H9 (cell line): ENCODE data around the gene NPAS2. TPM values are rescaled to one million over a fixed set of nuclear protein-coding genes. Genes with fewer than 3 reads are reported as not detected.

ENCODE experiments used
- DNase-seq: peaks from one replicate; pipeline ENCODE4 v3.0.0-alpha.2; 2017
- H2AFZ ChIP-seq: one replicate; pipeline ENCODE4 v1.6.1; 2013; ENCODE audit warnings: mild to moderate bottlenecking, low read length, control low read depth, moderate library complexity
- H2AK5ac ChIP-seq: 2 replicates; pipeline ENCODE4 v1.6.1; 2013; ENCODE audit warnings: low read length, control low read depth, mixed read lengths; ENCODE audit not compliant: insufficient read length
- H2BK120ac ChIP-seq: one replicate; pipeline ENCODE4 v1.6.1; 2013; ENCODE audit warnings: low read depth, mild to moderate bottlenecking, low read length, control low read depth, inconsistent platforms; ENCODE audit not compliant: poor library complexity, severe bottlenecking
- H2BK12ac ChIP-seq: 2 replicates; pipeline ENCODE4 v1.6.1; 2013; ENCODE audit warnings: low read length, control low read depth, mixed read lengths, low read depth; ENCODE audit not compliant: insufficient read length
- H2BK15ac ChIP-seq: 2 replicates; pipeline ENCODE4 v1.6.1; 2013; ENCODE audit warnings: low read depth, low read length, control low read depth
- H2BK20ac ChIP-seq: one replicate; pipeline ENCODE4 v1.6.1; 2013; ENCODE audit warnings: low read depth, mild to moderate bottlenecking, low read length, control low read depth, inconsistent platforms; ENCODE audit not compliant: poor library complexity, severe bottlenecking
- H2BK5ac ChIP-seq: 2 replicates; pipeline ENCODE4 v1.6.1; 2013; ENCODE audit warnings: low read length, control low read depth, mixed read lengths; ENCODE audit not compliant: insufficient read length
- H3K14ac ChIP-seq: 2 replicates; pipeline ENCODE4 v1.6.1; 2013; ENCODE audit warnings: low read length, control low read depth; ENCODE audit not compliant: insufficient read depth
- H3K18ac ChIP-seq: 2 replicates; pipeline ENCODE4 v1.6.1; 2013; ENCODE audit warnings: low read depth, mild to moderate bottlenecking, mixed read lengths, low read length, control low read depth; ENCODE audit not compliant: insufficient read length
- H3K23ac ChIP-seq: 2 replicates; pipeline ENCODE4 v1.6.1; 2013; ENCODE audit warnings: low read length, control low read depth, mixed read lengths, low read depth; ENCODE audit not compliant: insufficient read length
- H3K23me2 ChIP-seq: 2 replicates; pipeline ENCODE4 v1.6.1; 2013; ENCODE audit warnings: low read depth, mild to moderate bottlenecking, mixed read lengths, low read length, control low read depth; ENCODE audit not compliant: insufficient read length, poor library complexity, severe bottlenecking
- H3K27ac ChIP-seq: 2 replicates; pipeline ENCODE4 v1.5.1; 2013; ENCODE audit warnings: low read length, control low read depth, mixed read lengths, low read depth; ENCODE audit not compliant: insufficient read length
- H3K27me3 ChIP-seq: 2 replicates; pipeline ENCODE4 v1.6.1; 2013; ENCODE audit warnings: low read length, control low read depth, inconsistent platforms; ENCODE audit not compliant: insufficient read depth
- H3K4ac ChIP-seq: 2 replicates; pipeline ENCODE4 v1.6.1; 2013; ENCODE audit warnings: low read depth, mild to moderate bottlenecking, control low read depth, inconsistent platforms, low read length, moderate library complexity
- H3K4me1 ChIP-seq: 2 replicates; pipeline ENCODE4 v1.6.1; 2013; ENCODE audit warnings: low read length, control low read depth, inconsistent platforms; ENCODE audit not compliant: insufficient read depth
- H3K4me2 ChIP-seq: 2 replicates; pipeline ENCODE4 v1.6.1; 2013; ENCODE audit warnings: low read length, control low read depth, mixed read lengths; ENCODE audit not compliant: insufficient read length, insufficient read depth
- H3K56ac ChIP-seq: 2 replicates; pipeline ENCODE4 v1.6.1; 2013; ENCODE audit warnings: low read depth, mild to moderate bottlenecking, mixed read lengths, low read length, control low read depth; ENCODE audit not compliant: insufficient read length
- H3K79me1 ChIP-seq: 2 replicates; pipeline ENCODE4 v1.6.1; 2013; ENCODE audit warnings: low read depth, mild to moderate bottlenecking, moderate library complexity, low read length, control low read depth, inconsistent platforms; ENCODE audit not compliant: insufficient read depth, poor library complexity, severe bottlenecking
- H3K79me2 ChIP-seq: 2 replicates; pipeline ENCODE4 v1.6.1; 2013; ENCODE audit warnings: low read length, control low read depth, inconsistent platforms; ENCODE audit not compliant: insufficient read depth
- H3K9ac ChIP-seq: 2 replicates; pipeline ENCODE4 v1.6.1; 2013; ENCODE audit warnings: low read length, control low read depth, mixed read lengths; ENCODE audit not compliant: insufficient read length; ENCODE audit errors: extremely low read depth
- H3K9me3 ChIP-seq: one replicate; pipeline ENCODE4 v1.6.1; 2013; ENCODE audit warnings: low read depth, low read length, inconsistent platforms; ENCODE audit not compliant: control insufficient read depth
- H3T11ph ChIP-seq: one replicate; pipeline ENCODE4 v1.6.1; 2013; ENCODE audit warnings: mild to moderate bottlenecking, low read length, control low read depth, inconsistent platforms
- H4K20me1 ChIP-seq: one replicate; pipeline ENCODE4 v1.6.1; 2013; ENCODE audit not compliant: control insufficient read depth, insufficient read length, insufficient read depth
- H4K5ac ChIP-seq: 2 replicates; pipeline ENCODE4 v1.6.1; 2013; ENCODE audit warnings: low read depth, mild to moderate bottlenecking, mixed read lengths, low read length, control low read depth; ENCODE audit not compliant: insufficient read length
- H4K8ac ChIP-seq: replicated peaks from 2 replicates; pipeline ENCODE4 v1.6.1; 2013; ENCODE audit warnings: low read length, control low read depth, mixed read lengths, low read depth; ENCODE audit not compliant: insufficient read length
- H4K91ac ChIP-seq: 2 replicates; pipeline ENCODE4 v1.6.1; 2013; ENCODE audit warnings: low read depth, mild to moderate bottlenecking, moderate library complexity, mixed read lengths, low read length, control low read depth; ENCODE audit not compliant: insufficient read length
- H3K27ac Mint-ChIP-seq, 3 experiments: 2 replicates in 2 of 3; 3 replicates in 1 of 3; pipeline ENCODE4 v1.8.0; 2020 to 2021; ENCODE audit warnings: mixed read lengths in 3 of 3, mild to moderate bottlenecking in 1 of 3, moderate library complexity in 1 of 3
- H3K27me3 Mint-ChIP-seq: 2 replicates; pipeline ENCODE4 v1.8.0; 2021; ENCODE audit warnings: low read depth, mild to moderate bottlenecking, moderate library complexity, mixed read lengths
- H3K36me3 Mint-ChIP-seq, 3 experiments: 2 replicates in 2 of 3; 3 replicates in 1 of 3; pipeline ENCODE4 v1.8.0; 2020 to 2021; ENCODE audit warnings: low read depth in 3 of 3, mixed read lengths in 3 of 3; ENCODE audit not compliant: insufficient read depth in 1 of 3
- H3K4me1 Mint-ChIP-seq, 2 experiments: 2 replicates each; pipeline ENCODE4 v1.8.0; 2020; ENCODE audit warnings: mixed read lengths in 2 of 2
- H3K4me3 Mint-ChIP-seq, 2 experiments: 2 replicates in 1 of 2; 3 replicates in 1 of 2; pipeline ENCODE4 v1.8.0; 2020 to 2021; ENCODE audit warnings: mild to moderate bottlenecking in 2 of 2, mixed read lengths in 2 of 2, moderate library complexity in 1 of 2
- H3K9me3 Mint-ChIP-seq, 2 experiments: 2 replicates in 1 of 2; 3 replicates in 1 of 2; pipeline ENCODE4 v1.8.0; 2020; ENCODE audit warnings: mild to moderate bottlenecking in 2 of 2, mixed read lengths in 2 of 2, moderate library complexity in 1 of 2
- CTCF ChIP-seq: fragments of 200-600 bp; sonication (generic); conservative IDR thresholded peaks from 3 replicates; pipeline ENCODE4 v1.8.0; 2021; ENCODE audit warnings: antibody characterized with exemption, mild to moderate bottlenecking
- WGBS: extraction: QIAGEN DNeasy Blood & Tissue Kit; methylation state at CpG from one replicate; pipeline ENCODE4 v1.1.7; 2013; ENCODE audit warnings: missing lambda C conversion rate, low lambda C conversion rate, mixed read lengths; ENCODE audit not compliant: insufficient read length; ENCODE audit errors: extremely low coverage; 5-methylcytosine and 5-hydroxymethylcytosine counted together
- total RNA-seq: library from RNA; stranded (reverse); gene quantifications from 2 replicates; pipeline ENCODE4 v1.2.1, GENCODE V29; 2021

Gene NPAS2
- total RNA-seq, 1 experiment from 2014 or later: 1.3 TPM

- Histone ChIP-seq H4K8ac (no peak overlapping the region), H3K79me2 (no peaks in the 10 kb centered on the region), H2BK20ac (no peak overlapping the region), H3K23me2 (no peaks in the 10 kb centered on the region), H4K91ac (no peak overlapping the region), H3K4me1 (no peaks in the 10 kb centered on the region), H3K27ac (no peak overlapping the region), H3K4ac (no peak overlapping the region), H3K56ac (no peak overlapping the region), H2BK5ac (no peak overlapping the region), H2AFZ (no peak overlapping the region), H2BK12ac (no peak overlapping the region), H4K5ac (no peak overlapping the region), H2AK5ac (no peak overlapping the region), H2BK15ac (no peak overlapping the region), H3K9ac (no peak overlapping the region), H3K79me1 (no peaks in the 10 kb centered on the region), H4K20me1 (no peaks in the 10 kb centered on the region), H3K27me3 (no peaks in the 10 kb centered on the region), H3K18ac (no peak overlapping the region), H3T11ph (no peak overlapping the region), H3K14ac (no peak overlapping the region), H3K4me2 (no peak overlapping the region), H2BK120ac (no peak overlapping the region), H3K23ac (no peak overlapping the region), H3K9me3 (no peaks in the 10 kb centered on the region)
- Mint-ChIP-seq H3K36me3 (no peaks in the 10 kb centered on the region), H3K4me3 (no peak overlapping the region), H3K27ac (no peak overlapping the region), H3K27me3 (peaks cover 4% of the 10 kb centered on the region), H3K9me3 (peaks cover 0 to under 1% of the 10 kb centered on the region in 2 experiments; a peak in 1 of 5 replicates), H3K4me1 (peaks cover 2 to 8% of the 10 kb centered on the region in 2 experiments; a peak in 1 of 4 replicates)
- no peak for TF ChIP-seq CTCF
- no peak for DNase-seq
- no CpG with 5 or more reads among the region's 5 CpGs for WGBS
These were observed 42.1 kb downstream of the NPAS2 start for GRCh38 chr2:100862081-100862480.
